ENCODE data around the gene GOT2. TPM values are rescaled to one million over a fixed set of nuclear protein-coding genes. Genes with fewer than 3 reads are reported as not detected.
A peak's percentile ranks its signal among the peaks of the same experiment; 100 is the strongest.

GOT2 gene
- total RNA-seq (2021; ENCODE audit: unreplicated experiment) (135 TPM), Bru-seq, nascent RNA (percentile 80 among the genes with signal in this experiment), BruChase-seq, experiment 1, labeled RNA remaining after a 6-hour chase (percentile 90 among the genes with signal in this experiment), BruChase-seq, experiment 2, labeled RNA remaining after a 2-hour chase (percentile 76 among the genes with signal in this experiment)
- 72.7 and 89.3 TPM in 2 replicates for polyA plus RNA-seq (2012)
- long read RNA-seq, transcript GOT2-201 (10 exons, 2,462 nt) = major isoform, 279 of 307 reads
- long read RNA-seq, partial matches to known transcripts = 16 of 307 reads
- long read RNA-seq, other reads (novel, unspliced or antisense) = 12 of 307 reads

DNA sequence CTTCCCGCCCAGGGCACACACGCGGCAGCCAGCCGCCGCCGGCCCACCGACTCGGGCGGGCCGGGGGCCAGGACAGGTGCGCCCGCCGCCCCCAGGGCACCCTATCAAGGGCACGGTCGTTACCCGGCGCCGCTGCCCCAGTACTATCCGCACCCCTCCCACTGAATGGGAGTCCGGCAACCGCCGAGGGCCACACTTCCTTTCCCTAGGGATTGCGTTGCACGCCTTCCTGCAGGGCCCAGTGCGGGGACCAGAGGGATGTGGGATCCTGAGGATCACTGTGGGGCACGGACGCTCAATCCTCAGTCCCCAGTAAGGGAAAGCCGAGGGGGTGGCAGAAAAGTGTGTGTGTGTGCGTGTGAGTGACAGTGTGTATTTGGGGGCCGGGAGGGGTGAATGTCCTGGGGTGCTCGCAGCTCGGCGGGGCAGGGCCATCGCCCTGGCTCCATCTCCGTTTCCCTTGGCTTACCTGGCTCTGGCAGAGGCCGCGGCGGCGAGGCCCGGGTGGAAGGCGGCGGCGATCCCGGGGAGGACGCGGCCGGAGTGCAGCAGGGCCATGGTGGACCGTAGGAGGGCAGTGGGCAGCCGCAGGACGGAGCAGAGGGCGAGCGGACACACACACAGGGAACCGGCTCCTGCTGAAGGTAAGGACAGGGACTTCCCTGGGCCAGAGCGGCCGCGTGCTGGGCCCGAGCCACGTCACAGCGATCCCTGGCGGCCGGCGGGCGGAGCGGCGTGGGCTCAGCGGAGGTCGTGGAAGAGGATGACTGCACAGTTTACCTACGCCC, at the start of gene GOT2:
Gene GOT2 (minus strand): TSS at position 646 of the 788 bp plus-strand sequence. CDS start 88 bp downstream, at position 558.
- CTCF ChIA-PET = interaction anchor here (0.9 to 1.4 kb wide), 2 partner anchors 9 to 49 kb away, joined by 3 to 4 read pairs; partner anchors contain the start of gene SLC38A7
- BruUV-seq (replicated peaks) = no TSS peak
- POLR2A ChIA-PET = no interaction called here
- no peaks in the 10 kb centered on the region for H3K27me3 ChIP-seq (ENCODE audit: insufficient read depth, low read length)
- intact Hi-C loops (cut with micrococcal nuclease) = no loop called here
- H3K79me2 ChIP-seq (ENCODE audit: insufficient read depth, low read length) = peaks cover 53% of the 10 kb centered on the region
- H3K9ac ChIP-seq (ENCODE audit: low read length) = peak within 1 kb of the TSS; percentile 97
- H3K9me2 ChIP-seq (ENCODE audit: insufficient read depth) = no peaks in the 10 kb centered on the region
- no peaks in the 10 kb centered on the region for H3K9me3 ChIP-seq (ENCODE audit: control insufficient read depth in 1 of 2, insufficient read depth in 1 of 2, low read depth in 1 of 2, low read length in 2 of 2)
- H3K36me3 ChIP-seq (ENCODE audit: control insufficient read depth in 1 of 2, insufficient read depth in 2 of 2, low read length in 2 of 2) = peaks cover 2 to 5% of the 10 kb centered on the region in 2 experiments; a peak in 3 of 4 replicates
- H3K4me2 ChIP-seq (ENCODE audit: low read length) = peak within 1 kb of the TSS; percentile 75
- peak within 1 kb of the TSS; percentile 90 to 98 for H3K4me3 ChIP-seq (replicated peaks in 1 of 2; ENCODE audit: low read depth in 1 of 2, low read length in 2 of 2)
- RAD21 ChIA-PET (ENCODE audit: low non-redundant PET in 1 of 2, low total read pairs in 2 of 2, uncharacterized antibody in 2 of 2, unreplicated experiment in 2 of 2) = no interaction called here
- no peaks in the 10 kb centered on the region; the same call in 1 of the 2 replicates for H4K20me1 ChIP-seq (ENCODE audit: insufficient read depth)
- peak; percentile 96 for ATAC-seq
- peaks cover 10 to 19% of the 10 kb centered on the region in 2 experiments for H3K4me1 ChIP-seq (ENCODE audit: control insufficient read depth in 1 of 2, insufficient read depth in 2 of 2, low read length in 2 of 2)
- peak within 1 kb of the TSS; percentile 71 for H3K27ac ChIP-seq (ENCODE audit: low read depth, low read length)
- DNase-seq (ENCODE audit: low read depth, low spot score) = peak; percentile 73
- H2AFZ ChIP-seq (ENCODE audit: low read depth, low read length, poor library complexity, severe bottlenecking) = peak within 1 kb of the TSS; percentile 76
- TF ChIP-seq RAD21 (IDR thresholded peaks at IDR 0.05; ENCODE audit: low read depth) (no peak), EZH2 (IDR thresholded peaks at IDR 0.05) (no peak), CEBPB (IDR thresholded peaks at IDR 0.05; ENCODE audit: low read depth) (no peak), ZNF274 (IDR thresholded peaks at IDR 0.05; ENCODE audit: low read depth, low read length) (no peak), CBX3 (IDR thresholded peaks at IDR 0.05; ENCODE audit: low read depth) (peak; percentile 96), JUND (IDR thresholded peaks at IDR 0.05) (no peak), POLR2AphosphoS5 (IDR thresholded peaks at IDR 0.05; ENCODE audit: low read depth, low read length) (peak; percentile 74), EZH2phosphoT487 (IDR thresholded peaks at IDR 0.05; ENCODE audit: borderline replicate concordance) (no peak), SRF (IDR thresholded peaks at IDR 0.05; ENCODE audit: low read depth) (no peak; the same call in 1 of the 2 replicates), FOSL1 (IDR thresholded peaks at IDR 0.05; ENCODE audit: low read depth) (no peak), SP1 (IDR thresholded peaks at IDR 0.05; ENCODE audit: low read depth) (peak; percentile 30; the same call in 1 of the 2 replicates), SIN3A (IDR thresholded peaks at IDR 0.05; ENCODE audit: low read depth) (peak; percentile 92), EGR1 (IDR thresholded peaks at IDR 0.05; ENCODE audit: low read depth) (no peak)
- TF ChIP-seq, protein P1, sequence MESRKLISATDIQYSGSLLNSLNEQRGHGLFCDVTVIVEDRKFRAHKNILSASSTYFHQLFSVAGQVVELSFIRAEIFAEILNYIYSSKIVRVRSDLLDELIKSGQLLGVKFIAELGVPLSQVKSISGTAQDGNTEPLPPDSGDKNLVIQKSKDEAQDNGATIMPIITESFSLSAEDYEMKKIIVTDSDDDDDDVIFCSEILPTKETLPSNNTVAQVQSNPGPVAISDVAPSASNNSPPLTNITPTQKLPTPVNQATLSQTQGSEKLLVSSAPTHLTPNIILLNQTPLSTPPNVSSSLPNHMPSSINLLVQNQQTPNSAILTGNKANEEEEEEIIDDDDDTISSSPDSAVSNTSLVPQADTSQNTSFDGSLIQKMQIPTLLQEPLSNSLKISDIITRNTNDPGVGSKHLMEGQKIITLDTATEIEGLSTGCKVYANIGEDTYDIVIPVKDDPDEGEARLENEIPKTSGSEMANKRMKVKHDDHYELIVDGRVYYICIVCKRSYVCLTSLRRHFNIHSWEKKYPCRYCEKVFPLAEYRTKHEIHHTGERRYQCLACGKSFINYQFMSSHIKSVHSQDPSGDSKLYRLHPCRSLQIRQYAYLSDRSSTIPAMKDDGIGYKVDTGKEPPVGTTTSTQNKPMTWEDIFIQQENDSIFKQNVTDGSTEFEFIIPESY (IDR thresholded peaks at IDR 0.05; ENCODE audit: extremely low read depth, insufficient replicate concordance, low read length) = peak; percentile 46
- TF ChIP-seq, protein P2, sequence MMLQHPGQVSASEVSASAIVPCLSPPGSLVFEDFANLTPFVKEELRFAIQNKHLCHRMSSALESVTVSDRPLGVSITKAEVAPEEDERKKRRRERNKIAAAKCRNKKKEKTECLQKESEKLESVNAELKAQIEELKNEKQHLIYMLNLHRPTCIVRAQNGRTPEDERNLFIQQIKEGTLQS (IDR thresholded peaks at IDR 0.05) = no peak
- TF ChIP-seq, protein P3, sequence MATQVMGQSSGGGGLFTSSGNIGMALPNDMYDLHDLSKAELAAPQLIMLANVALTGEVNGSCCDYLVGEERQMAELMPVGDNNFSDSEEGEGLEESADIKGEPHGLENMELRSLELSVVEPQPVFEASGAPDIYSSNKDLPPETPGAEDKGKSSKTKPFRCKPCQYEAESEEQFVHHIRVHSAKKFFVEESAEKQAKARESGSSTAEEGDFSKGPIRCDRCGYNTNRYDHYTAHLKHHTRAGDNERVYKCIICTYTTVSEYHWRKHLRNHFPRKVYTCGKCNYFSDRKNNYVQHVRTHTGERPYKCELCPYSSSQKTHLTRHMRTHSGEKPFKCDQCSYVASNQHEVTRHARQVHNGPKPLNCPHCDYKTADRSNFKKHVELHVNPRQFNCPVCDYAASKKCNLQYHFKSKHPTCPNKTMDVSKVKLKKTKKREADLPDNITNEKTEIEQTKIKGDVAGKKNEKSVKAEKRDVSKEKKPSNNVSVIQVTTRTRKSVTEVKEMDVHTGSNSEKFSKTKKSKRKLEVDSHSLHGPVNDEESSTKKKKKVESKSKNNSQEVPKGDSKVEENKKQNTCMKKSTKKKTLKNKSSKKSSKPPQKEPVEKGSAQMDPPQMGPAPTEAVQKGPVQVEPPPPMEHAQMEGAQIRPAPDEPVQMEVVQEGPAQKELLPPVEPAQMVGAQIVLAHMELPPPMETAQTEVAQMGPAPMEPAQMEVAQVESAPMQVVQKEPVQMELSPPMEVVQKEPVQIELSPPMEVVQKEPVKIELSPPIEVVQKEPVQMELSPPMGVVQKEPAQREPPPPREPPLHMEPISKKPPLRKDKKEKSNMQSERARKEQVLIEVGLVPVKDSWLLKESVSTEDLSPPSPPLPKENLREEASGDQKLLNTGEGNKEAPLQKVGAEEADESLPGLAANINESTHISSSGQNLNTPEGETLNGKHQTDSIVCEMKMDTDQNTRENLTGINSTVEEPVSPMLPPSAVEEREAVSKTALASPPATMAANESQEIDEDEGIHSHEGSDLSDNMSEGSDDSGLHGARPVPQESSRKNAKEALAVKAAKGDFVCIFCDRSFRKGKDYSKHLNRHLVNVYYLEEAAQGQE (IDR thresholded peaks at IDR 0.05; ENCODE audit: low read depth) = no peak
- TF ChIP-seq, protein P4, sequence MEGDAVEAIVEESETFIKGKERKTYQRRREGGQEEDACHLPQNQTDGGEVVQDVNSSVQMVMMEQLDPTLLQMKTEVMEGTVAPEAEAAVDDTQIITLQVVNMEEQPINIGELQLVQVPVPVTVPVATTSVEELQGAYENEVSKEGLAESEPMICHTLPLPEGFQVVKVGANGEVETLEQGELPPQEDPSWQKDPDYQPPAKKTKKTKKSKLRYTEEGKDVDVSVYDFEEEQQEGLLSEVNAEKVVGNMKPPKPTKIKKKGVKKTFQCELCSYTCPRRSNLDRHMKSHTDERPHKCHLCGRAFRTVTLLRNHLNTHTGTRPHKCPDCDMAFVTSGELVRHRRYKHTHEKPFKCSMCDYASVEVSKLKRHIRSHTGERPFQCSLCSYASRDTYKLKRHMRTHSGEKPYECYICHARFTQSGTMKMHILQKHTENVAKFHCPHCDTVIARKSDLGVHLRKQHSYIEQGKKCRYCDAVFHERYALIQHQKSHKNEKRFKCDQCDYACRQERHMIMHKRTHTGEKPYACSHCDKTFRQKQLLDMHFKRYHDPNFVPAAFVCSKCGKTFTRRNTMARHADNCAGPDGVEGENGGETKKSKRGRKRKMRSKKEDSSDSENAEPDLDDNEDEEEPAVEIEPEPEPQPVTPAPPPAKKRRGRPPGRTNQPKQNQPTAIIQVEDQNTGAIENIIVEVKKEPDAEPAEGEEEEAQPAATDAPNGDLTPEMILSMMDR (IDR thresholded peaks at IDR 0.05 in 2 of 3, conservative IDR thresholded peaks at IDR 0.05 in 1 of 3; ENCODE audit: borderline replicate concordance in 1 of 3, insufficient read depth in 1 of 3, low read depth in 2 of 3, low read length in 2 of 3) = peak; percentile 46 to 95 (median 89); a peak in 5 of 6 replicates
